Small intestine (tissue), 7 donors: ENCODE results near the gene PAH. TPM values are rescaled to one million over a fixed set of nuclear protein-coding genes. Genes with fewer than 3 reads are reported as not detected.
A peak's percentile ranks its signal among the peaks of the same experiment; 100 is the strongest.

Experiments used
- DNase-seq, 2 donors: peaks; one replicate each; pipeline versions ENCODE4 v3.0.0 to v3.0.0-alpha.2; 2013
- FAIRE-seq: peaks from 2 replicates; lab custom pipeline; 2012; peaks lifted over from hg19 to GRCh38; lab: Jason Lieb, UNC
- H3K27ac ChIP-seq, 3 donors: one replicate each; pipeline ENCODE4 v1.5.1; 2013; ENCODE audit warnings: low read length in 2 of 3, mild to moderate bottlenecking in 2 of 3, control low read depth in 1 of 3, inconsistent platforms in 1 of 3, low read depth in 1 of 3, moderate library complexity in 1 of 3
- H3K27me3 ChIP-seq, 3 donors: one replicate each; pipeline ENCODE4 v1.6.1; 2013; ENCODE audit warnings: low read length in 3 of 3, inconsistent platforms in 1 of 3; ENCODE audit not compliant: control insufficient read depth in 3 of 3, insufficient read depth in 3 of 3
- H3K36me3 ChIP-seq, 3 donors: one replicate each; pipeline ENCODE4 v1.6.1; 2013; ENCODE audit warnings: low read length in 3 of 3, inconsistent platforms in 1 of 3, low read depth in 1 of 3, mild to moderate bottlenecking in 1 of 3, moderate library complexity in 1 of 3; ENCODE audit not compliant: control insufficient read depth in 3 of 3, insufficient read depth in 2 of 3
- H3K4me1 ChIP-seq, 3 donors: one replicate each; pipeline ENCODE4 v1.6.1; 2013; ENCODE audit warnings: low read length in 2 of 3, inconsistent platforms in 1 of 3, low read depth in 1 of 3, mild to moderate bottlenecking in 1 of 3, moderate library complexity in 1 of 3; ENCODE audit not compliant: control insufficient read depth in 3 of 3, insufficient read depth in 2 of 3
- H3K4me3 ChIP-seq, 3 donors: one replicate each; pipeline ENCODE4 v1.5.1; 2013; ENCODE audit warnings: low read length in 3 of 3, control low read depth in 1 of 3, inconsistent platforms in 1 of 3, low read depth in 1 of 3, mild to moderate bottlenecking in 1 of 3, moderate library complexity in 1 of 3
- H3K9me3 ChIP-seq, 2 donors: one replicate each; pipeline ENCODE4 v1.6.1; 2013; ENCODE audit warnings: low read depth in 1 of 2, low read length in 1 of 2; ENCODE audit not compliant: control insufficient read depth in 2 of 2, insufficient read depth in 1 of 2
- WGBS, 3 donors: extraction: QIAGEN DNeasy Blood & Tissue Kit; methylation state at CpG; one replicate each; pipeline ENCODE4 v1.1.7; 2013; 5-methylcytosine and 5-hydroxymethylcytosine counted together
- polyA plus RNA-seq, 4 donors: library from polyadenylated mRNA; stranded (reverse) in 3 of 4; unstranded in 1 of 4; fragments of 200-250 nt in 3 of 4; fragments of 120-200 nt in 1 of 4; gene quantifications; one replicate each; pipeline versions ENCODE4 v1.2.1 to v1.2.3, GENCODE V29; 2013
- donor health status: healthy with polysubstance abuse.
- donor health status: control.
- donor health status: control.
- donor health status: Bipolar disorder and iron deficiency.
- donor health status: healthy.

The PAH gene
- polyA plus RNA-seq, 4 donors: 182 TPM; not detected in 3

DNA sequence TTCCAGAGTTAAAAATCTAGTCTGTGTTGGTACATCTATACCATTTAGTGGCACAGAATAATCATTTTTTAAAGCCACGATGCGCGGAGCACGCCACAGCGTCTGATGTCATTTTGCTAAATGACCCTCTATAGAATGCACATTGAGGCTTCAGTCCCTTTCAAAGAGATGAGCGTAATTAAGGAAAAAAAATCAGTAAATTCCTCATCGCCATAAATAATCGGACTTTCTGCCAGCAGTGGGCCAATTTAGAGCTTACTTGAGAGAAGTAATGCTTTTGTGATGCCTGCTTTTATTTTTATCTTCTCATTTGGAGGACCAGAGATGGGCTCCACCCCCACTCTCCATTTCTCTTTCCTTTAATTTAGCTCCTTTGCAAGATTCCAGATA is 44.4 kb upstream of the PAH start:
- Histone ChIP-seq H3K4me3 (no peak overlapping the region), H3K9me3 (peaks cover 0 to 7% of the 10 kb centered on the region in 2 donors), H3K27ac (peak overlapping the region in 1 of 3 donors; percentile 40), H3K36me3 (no peaks in the 10 kb centered on the region), H3K27me3 (peaks cover 23 to 93% (median 49%) of the 10 kb centered on the region in 3 donors), H3K4me1 (peaks cover 0 to 16% (median 0%) of the 10 kb centered on the region in 3 donors)
- DNase-seq: no peak
- WGBS, 3 donors: 7 to 16% (median 13%) methylated on average over 8 of the region's 8 CpGs
- no peak for FAIRE-seq

DNA sequence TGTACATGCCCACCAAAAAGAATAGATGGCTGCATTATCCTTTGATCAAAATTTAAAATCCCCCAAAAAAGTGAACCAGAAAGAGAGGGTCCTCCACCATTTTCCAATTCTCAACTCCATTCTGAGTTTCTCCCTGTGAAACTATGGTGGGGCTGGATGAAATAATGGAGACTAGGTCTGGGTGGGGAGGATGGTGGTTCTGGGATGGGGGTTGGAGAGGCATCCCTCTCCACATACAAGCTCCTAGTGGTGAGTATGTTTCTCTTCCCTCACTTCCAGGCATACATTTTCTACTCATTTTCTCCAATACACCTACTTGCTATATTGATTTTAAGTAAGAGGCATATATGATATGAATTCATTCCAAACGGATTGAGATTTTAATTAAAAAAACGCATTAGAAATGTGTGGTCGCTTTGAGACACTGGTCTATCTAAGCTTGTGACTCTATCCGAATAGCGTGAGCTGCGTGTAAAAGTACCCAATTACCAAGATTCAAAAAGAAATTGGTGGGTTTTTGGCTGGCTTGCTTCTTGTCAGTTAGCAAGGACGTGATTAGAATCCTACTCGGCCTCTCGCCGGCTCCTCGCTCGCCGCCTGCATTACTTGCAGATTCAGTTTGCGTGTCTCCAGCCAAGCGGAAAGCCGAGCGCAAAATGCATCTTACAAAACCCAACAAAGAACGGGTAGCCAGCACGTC is 43.9 kb upstream of the PAH start:
- DNase-seq: no peak
- H3K27ac ChIP-seq: no peak overlapping the region
- FAIRE-seq: no peak
- peaks cover 0 to 15% (median 0%) of the 10 kb centered on the region in 3 donors for H3K4me1 ChIP-seq
- WGBS, 3 donors: 7 to 17% (median 14%) methylated on average over 19 of the region's 19 CpGs
- peaks cover 26 to 92% (median 45%) of the 10 kb centered on the region in 3 donors for H3K27me3 ChIP-seq
- H3K4me3 ChIP-seq: no peak overlapping the region
- H3K9me3 ChIP-seq: peaks cover 0 to 7% of the 10 kb centered on the region in 2 donors
- H3K36me3 ChIP-seq: no peaks in the 10 kb centered on the region

DNA sequence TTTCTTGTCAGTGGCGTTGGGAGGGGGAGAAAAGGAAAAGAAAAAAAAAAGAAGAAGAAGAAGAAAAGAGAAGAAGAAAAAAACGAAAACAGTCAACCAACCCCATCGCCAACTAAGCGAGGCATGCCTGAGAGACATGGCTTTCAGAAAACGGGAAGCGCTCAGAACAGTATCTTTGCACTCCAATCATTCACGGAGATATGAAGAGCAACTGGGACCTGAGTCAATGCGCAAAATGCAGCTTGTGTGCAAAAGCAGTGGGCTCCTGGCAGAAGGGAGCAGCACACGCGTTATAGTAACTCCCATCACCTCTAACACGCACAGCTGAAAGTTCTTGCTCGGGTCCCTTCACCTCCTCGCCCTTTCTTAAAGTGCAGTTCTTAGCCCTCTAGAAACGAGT is 42.3 kb upstream of the PAH start:
- DNase-seq: no peak
- peaks cover 26 to 92% (median 49%) of the 10 kb centered on the region in 3 donors for H3K27me3 ChIP-seq
- peaks cover 0 to 7% of the 10 kb centered on the region in 2 donors for H3K9me3 ChIP-seq
- H3K36me3 ChIP-seq: no peaks in the 10 kb centered on the region
- H3K27ac ChIP-seq: no peak overlapping the region
- H3K4me1 ChIP-seq: peaks cover 0 to 6% (median 0%) of the 10 kb centered on the region in 3 donors
- WGBS, 3 donors: 7 to 16% (median 11%) methylated on average over 14 of the region's 14 CpGs
- H3K4me3 ChIP-seq: peak overlapping the region in 1 of 3 donors; percentile 29
- no peak for FAIRE-seq

DNA sequence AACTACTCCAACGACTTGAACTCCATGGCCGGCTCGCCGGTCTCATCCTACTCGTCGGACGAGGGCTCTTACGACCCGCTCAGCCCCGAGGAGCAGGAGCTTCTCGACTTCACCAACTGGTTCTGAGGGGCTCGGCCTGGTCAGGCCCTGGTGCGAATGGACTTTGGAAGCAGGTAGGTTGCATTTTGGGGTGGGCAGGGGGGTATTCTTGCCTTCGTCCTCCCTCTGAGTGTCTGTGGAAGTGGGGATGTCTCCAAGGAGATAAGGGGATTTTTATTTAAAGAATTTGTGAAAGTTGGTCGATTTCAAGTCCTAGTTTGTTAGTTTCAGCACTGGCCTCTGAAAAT is 41.8 kb upstream of the PAH start:
- Histone ChIP-seq H3K4me1 (peaks cover 0 to 3% (median 0%) of the 10 kb centered on the region in 3 donors), H3K4me3 (peak overlapping the region in 1 of 3 donors; percentile 29), H3K27ac (peak overlapping the region in 1 of 3 donors; percentile 20), H3K27me3 (peaks cover 26 to 93% (median 49%) of the 10 kb centered on the region in 3 donors), H3K36me3 (no peaks in the 10 kb centered on the region), H3K9me3 (peaks cover 0 to 4% of the 10 kb centered on the region in 2 donors)
- WGBS, 3 donors: 3 to 17% (median 13%) methylated on average over 15 of the region's 15 CpGs
- DNase-seq (no peak), FAIRE-seq (no peak)

DNA sequence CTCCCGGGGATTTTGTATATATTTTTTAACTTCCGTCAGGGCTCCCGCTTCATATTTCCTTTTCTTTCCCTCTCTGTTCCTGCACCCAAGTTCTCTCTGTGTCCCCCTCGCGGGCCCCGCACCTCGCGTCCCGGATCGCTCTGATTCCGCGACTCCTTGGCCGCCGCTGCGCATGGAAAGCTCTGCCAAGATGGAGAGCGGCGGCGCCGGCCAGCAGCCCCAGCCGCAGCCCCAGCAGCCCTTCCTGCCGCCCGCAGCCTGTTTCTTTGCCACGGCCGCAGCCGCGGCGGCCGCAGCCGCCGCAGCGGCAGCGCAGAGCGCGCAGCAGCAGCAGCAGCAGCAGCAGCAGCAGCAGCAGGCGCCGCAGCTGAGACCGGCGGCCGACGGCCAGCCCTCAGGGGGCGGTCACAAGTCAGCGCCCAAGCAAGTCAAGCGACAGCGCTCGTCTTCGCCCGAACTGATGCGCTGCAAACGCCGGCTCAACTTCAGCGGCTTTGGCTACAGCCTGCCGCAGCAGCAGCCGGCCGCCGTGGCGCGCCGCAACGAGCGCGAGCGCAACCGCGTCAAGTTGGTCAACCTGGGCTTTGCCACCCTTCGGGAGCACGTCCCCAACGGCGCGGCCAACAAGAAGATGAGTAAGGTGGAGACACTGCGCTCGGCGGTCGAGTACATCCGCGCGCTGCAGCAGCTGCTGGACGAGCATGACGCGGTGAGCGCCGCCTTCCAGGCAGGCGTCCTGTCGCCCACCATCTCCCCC is 41.2 kb upstream of the PAH start:
- WGBS, 3 donors: 1 to 4% (median 2%) methylated on average over 67 to 83 of the region's 83 CpGs
- peak overlapping the region in 1 of 3 donors; percentile 1 for H3K27ac ChIP-seq
- H3K36me3 ChIP-seq: no peaks in the 10 kb centered on the region
- FAIRE-seq (no peak), DNase-seq (peak in 1 of 2 donors; percentile 64)
- peak overlapping the region in 2 of 3 donors; percentile 37 to 41 for H3K4me3 ChIP-seq
- no peaks in the 10 kb centered on the region for H3K9me3 ChIP-seq
- peaks cover 0 to 3% (median 0%) of the 10 kb centered on the region in 3 donors for H3K4me1 ChIP-seq
- H3K27me3 ChIP-seq: peaks cover 26 to 92% (median 44%) of the 10 kb centered on the region in 3 donors

DNA sequence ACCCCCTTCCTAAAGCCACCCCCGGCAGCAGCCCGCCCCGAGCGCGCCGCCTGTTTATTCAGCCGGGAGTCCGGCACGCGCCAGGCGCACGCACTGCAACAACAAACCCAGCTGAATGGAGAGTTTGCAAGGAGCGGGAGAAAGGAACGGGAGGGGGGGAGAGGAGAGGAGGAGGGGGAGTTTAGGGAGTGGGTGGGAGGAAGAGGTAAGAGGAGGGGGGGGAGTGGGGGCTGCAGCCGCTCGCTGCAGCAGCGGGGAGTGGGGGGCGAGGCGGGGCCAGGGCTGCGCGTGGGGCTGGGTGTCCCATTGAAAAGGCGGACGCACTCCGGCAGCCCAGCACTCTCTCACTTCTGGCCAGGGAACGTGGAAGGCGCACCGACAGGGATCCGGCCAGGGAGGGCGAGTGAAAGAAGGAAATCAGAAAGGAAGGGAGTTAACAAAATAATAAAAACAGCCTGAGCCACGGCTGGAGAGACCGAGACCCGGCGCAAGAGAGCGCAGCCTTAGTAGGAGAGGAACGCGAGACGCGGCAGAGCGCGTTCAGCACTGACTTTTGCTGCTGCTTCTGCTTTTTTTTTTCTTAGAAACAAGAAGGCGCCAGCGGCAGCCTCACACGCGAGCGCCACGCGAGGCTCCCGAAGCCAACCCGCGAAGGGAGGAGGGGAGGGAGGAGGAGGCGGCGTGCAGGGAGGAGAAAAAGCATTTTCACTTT is 40.5 kb upstream of the PAH start, which contains the start of gene ASCL1:
TSS of gene ASCL1 (plus strand) at position 336 of the 712 bp plus-strand sequence. CDS start 571 bp downstream, outside the sequence.
- peaks cover 0 to 3% (median 0%) of the 10 kb centered on the region in 3 donors for H3K4me1 ChIP-seq
- peak within 1 kb of the TSS in 1 of 3 donors; percentile 1 for H3K27ac ChIP-seq
- H3K4me3 ChIP-seq: peak within 1 kb of the TSS in 2 of 3 donors; percentile 37 to 41
- WGBS, 3 donors: 1 to 3% (median 3%) methylated on average over 45 to 52 of the region's 52 CpGs
- H3K27me3 ChIP-seq: peaks cover 23 to 90% (median 38%) of the 10 kb centered on the region in 3 donors
- H3K36me3 ChIP-seq: no peaks in the 10 kb centered on the region
- no peaks in the 10 kb centered on the region for H3K9me3 ChIP-seq
- peak in 1 of 2 donors; percentile 46 for DNase-seq
- no peak for FAIRE-seq

DNA sequence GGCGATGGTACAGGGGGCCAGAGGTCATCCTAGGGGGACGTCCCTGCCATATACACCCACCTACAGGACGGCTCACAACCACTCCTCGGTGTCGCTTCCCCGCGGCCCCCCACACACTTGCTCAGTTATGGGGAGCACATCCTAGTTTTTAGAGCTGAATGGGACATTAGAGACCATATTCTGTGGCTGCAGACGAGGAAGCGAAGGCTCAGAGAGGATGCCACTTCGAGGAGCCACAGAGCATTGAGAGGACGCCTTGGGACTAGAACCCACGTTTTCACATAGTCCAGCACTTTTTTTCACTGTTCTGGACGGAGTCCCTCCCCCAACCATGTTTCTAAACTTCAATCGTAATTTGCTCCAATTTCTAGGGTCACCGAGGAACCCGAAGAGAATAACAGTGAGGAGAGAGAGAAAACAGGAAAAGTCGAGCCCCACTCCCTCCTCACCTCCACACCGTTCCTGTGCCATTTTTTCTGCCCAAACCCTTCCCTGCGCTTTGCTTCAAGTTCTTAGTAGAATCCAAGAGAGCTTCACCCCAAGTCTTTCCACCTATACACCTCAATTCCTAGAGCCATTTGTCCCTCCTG is 39.8 kb upstream of the PAH start:
- FAIRE-seq: no peak
- Histone ChIP-seq H3K36me3 (no peaks in the 10 kb centered on the region), H3K9me3 (no peaks in the 10 kb centered on the region), H3K4me3 (no peak overlapping the region), H3K27ac (no peak overlapping the region), H3K4me1 (peaks cover 0 to 3% (median 0%) of the 10 kb centered on the region in 3 donors), H3K27me3 (peaks cover 23 to 92% (median 37%) of the 10 kb centered on the region in 3 donors)
- WGBS, 3 donors: 5 to 8% (median 7%) methylated on average over 18 to 19 of the region's 19 CpGs
- DNase-seq: no peak
